ENCODE results near the gene LRIG1. TPM values are rescaled to one million over a fixed set of nuclear protein-coding genes. Genes with fewer than 3 reads are reported as not detected.

The LRIG1 gene
- total RNA-seq, 1 experiment from 2014 or later, result 24.1 TPM

DNA sequence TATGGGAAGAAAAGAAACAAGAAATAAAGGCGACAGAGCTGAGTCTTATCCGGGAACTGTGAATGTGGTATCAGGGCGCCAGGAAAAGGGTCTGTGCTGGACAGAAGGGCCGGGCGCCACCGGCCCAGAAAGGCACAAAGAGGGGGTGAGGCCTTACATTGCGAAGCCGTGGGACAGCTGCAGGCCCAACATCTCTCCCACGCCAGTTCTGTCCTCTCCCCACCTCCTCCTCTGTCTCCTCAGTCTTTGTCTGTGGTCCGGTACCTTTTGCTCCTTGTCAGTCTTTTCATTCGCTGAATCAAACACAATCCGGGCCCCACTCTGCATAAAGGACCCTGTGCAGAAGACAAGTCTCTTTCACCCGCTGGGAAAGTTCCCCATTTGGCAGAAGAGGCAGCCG, 81.8 kb downstream of the LRIG1 start:
- Histone ChIP-seq H3K4me3 (ENCODE audit: low read depth, low read length, poor library complexity, severe bottlenecking) (no peak overlapping the region), H3K4me1 (ENCODE audit: insufficient read depth, low read length, poor library complexity, severe bottlenecking) (no peaks in the 10 kb centered on the region), H3K36me3 (ENCODE audit: insufficient read depth, low read length, poor library complexity, severe bottlenecking) (no peaks in the 10 kb centered on the region), H3K27ac (ENCODE audit: low read depth, low read length, poor library complexity, severe bottlenecking) (no peak overlapping the region), H3K27me3 (replicated peaks; ENCODE audit: insufficient read depth, low read depth, low read length, poor library complexity) (no peaks in the 10 kb centered on the region), H3K9me3 (ENCODE audit: low read depth, low read length, poor library complexity, severe bottlenecking) (no peaks in the 10 kb centered on the region)
- intact Hi-C loops (cut with micrococcal nuclease; ENCODE audit: unreplicated experiment), result no loop called here
- no peak for DNase-seq (ENCODE audit: low spot score)
- ChIA-PET CTCF (no interaction called here), POLR2A (ENCODE audit: low non-redundant PET) (no interaction called here)
- TF ChIP-seq EZH2 (IDR thresholded peaks at IDR 0.05; ENCODE audit: borderline replicate concordance, low read depth, low read length, poor library complexity, severe bottlenecking), result no peak
- TF ChIP-seq, protein P1, sequence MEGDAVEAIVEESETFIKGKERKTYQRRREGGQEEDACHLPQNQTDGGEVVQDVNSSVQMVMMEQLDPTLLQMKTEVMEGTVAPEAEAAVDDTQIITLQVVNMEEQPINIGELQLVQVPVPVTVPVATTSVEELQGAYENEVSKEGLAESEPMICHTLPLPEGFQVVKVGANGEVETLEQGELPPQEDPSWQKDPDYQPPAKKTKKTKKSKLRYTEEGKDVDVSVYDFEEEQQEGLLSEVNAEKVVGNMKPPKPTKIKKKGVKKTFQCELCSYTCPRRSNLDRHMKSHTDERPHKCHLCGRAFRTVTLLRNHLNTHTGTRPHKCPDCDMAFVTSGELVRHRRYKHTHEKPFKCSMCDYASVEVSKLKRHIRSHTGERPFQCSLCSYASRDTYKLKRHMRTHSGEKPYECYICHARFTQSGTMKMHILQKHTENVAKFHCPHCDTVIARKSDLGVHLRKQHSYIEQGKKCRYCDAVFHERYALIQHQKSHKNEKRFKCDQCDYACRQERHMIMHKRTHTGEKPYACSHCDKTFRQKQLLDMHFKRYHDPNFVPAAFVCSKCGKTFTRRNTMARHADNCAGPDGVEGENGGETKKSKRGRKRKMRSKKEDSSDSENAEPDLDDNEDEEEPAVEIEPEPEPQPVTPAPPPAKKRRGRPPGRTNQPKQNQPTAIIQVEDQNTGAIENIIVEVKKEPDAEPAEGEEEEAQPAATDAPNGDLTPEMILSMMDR (conservative IDR thresholded peaks at IDR 0.05; ENCODE audit: low read depth, low read length), result no peak
- no TSS peak for BruUV-seq (replicated peaks)

DNA sequence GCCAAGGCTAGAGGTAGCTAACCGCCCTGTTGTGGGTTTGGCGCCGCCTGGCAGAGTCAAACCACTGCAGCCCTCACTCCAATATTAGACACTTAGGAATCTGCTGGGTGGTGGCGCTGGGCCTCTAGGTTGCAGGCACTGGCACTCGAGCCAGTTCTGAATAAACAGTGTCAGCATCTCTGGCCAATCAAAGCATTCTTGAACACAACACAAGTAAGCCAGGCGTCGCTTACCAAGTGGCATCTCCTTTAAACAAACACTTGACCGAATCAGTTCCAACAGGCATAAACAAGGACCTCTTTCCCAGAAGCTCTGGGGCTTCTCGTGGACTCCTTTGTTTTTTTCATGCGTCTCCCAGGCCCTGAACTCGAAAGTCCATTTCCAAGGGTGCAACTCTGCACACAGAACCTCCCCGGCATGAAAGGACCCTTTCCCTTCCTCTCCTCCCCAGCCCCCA, 82.3 kb downstream of the LRIG1 start:
- Histone ChIP-seq H3K4me3 (ENCODE audit: low read depth, low read length, poor library complexity, severe bottlenecking) (no peak overlapping the region), H3K9me3 (ENCODE audit: low read depth, low read length, poor library complexity, severe bottlenecking) (no peaks in the 10 kb centered on the region), H3K27ac (ENCODE audit: low read depth, low read length, poor library complexity, severe bottlenecking) (no peak overlapping the region), H3K4me1 (ENCODE audit: insufficient read depth, low read length, poor library complexity, severe bottlenecking) (no peaks in the 10 kb centered on the region), H3K27me3 (replicated peaks; ENCODE audit: insufficient read depth, low read depth, low read length, poor library complexity) (no peaks in the 10 kb centered on the region), H3K36me3 (ENCODE audit: insufficient read depth, low read length, poor library complexity, severe bottlenecking) (no peaks in the 10 kb centered on the region)
- ChIA-PET POLR2A (ENCODE audit: low non-redundant PET) (no interaction called here), CTCF (no interaction called here)
- no peak for TF ChIP-seq EZH2 (IDR thresholded peaks at IDR 0.05; ENCODE audit: borderline replicate concordance, low read depth, low read length, poor library complexity, severe bottlenecking)
- TF ChIP-seq, protein P1 (conservative IDR thresholded peaks at IDR 0.05; ENCODE audit: low read depth, low read length), result no peak
- no TSS peak for BruUV-seq (replicated peaks)
- intact Hi-C loops (cut with micrococcal nuclease; ENCODE audit: unreplicated experiment), result no loop called here
- no peak for DNase-seq (ENCODE audit: low spot score)

DNA sequence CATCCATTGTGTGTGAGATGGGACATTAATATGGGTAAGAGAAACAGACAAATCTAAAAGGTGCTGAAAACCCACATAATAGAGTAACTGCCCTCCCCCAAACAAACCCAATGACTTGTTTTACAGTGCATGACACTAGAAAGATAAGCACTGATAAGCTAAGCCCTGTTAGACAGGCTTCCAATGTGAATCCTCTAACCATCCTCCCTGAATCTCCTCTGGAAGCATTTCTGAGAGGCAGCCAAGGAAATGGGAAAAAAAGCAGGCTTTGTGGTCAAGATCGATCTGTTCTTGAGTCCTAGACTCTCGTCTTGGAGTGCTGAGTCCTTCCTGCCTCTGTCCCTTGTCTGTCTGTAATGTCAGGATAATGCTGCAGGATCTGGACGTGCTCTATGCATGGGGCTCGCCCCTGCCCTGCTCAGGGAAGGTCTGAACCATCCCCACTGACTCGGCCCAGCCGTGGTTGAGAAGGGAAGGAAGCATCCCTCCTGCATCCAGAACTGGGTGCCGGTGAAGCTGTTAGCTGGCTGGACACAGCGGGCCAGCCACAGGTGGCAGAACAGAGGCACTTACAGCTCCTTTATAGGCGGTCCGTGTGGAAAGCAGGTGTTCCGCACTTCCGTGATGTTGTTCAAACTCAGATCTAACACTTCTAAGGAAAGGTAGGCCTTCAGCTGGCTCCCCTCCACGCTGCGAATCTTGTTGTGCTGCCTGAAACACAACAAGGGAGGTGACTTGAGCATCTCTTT, 84.1 kb downstream of the LRIG1 start:
- H3K27me3 ChIP-seq (replicated peaks; ENCODE audit: insufficient read depth, low read depth, low read length, poor library complexity), result no peaks in the 10 kb centered on the region
- no peaks in the 10 kb centered on the region for H3K9me3 ChIP-seq (ENCODE audit: low read depth, low read length, poor library complexity, severe bottlenecking)
- H3K4me1 ChIP-seq (ENCODE audit: insufficient read depth, low read length, poor library complexity, severe bottlenecking), result no peaks in the 10 kb centered on the region
- no peaks in the 10 kb centered on the region for H3K36me3 ChIP-seq (ENCODE audit: insufficient read depth, low read length, poor library complexity, severe bottlenecking)
- ChIA-PET CTCF (no interaction called here), POLR2A (ENCODE audit: low non-redundant PET) (no interaction called here)
- no TSS peak for BruUV-seq (replicated peaks)
- intact Hi-C loops (cut with micrococcal nuclease; ENCODE audit: unreplicated experiment), result no loop called here
- DNase-seq (ENCODE audit: low spot score), result no peak
- H3K27ac ChIP-seq (ENCODE audit: low read depth, low read length, poor library complexity, severe bottlenecking), result no peak overlapping the region
- no peak overlapping the region for H3K4me3 ChIP-seq (ENCODE audit: low read depth, low read length, poor library complexity, severe bottlenecking)
- TF ChIP-seq EZH2 (IDR thresholded peaks at IDR 0.05; ENCODE audit: borderline replicate concordance, low read depth, low read length, poor library complexity, severe bottlenecking), result no peak
- TF ChIP-seq, protein P1 (conservative IDR thresholded peaks at IDR 0.05; ENCODE audit: low read depth, low read length), result no peak

All from A673 (cell line).